Activated gamma-delta T cell (primary cell): ENCODE results near the gene GBP7.
"Not testable (repeated sequence)": the region's sequence is repeated elsewhere in the genome, so short reads cannot be mapped to it uniquely, and the experiment has no call there.

ENCODE experiments used
- DNase-seq: peaks from one replicate; lab custom pipeline; 2025; lab: John Stamatoyannopoulos, UW
- total RNA-seq, 2 donors: gene quantifications; one replicate each; lab custom pipeline; 2026; lab: John Stamatoyannopoulos, UW

The GBP7 gene
- 0 to 0.15 reads per million in 2 donors for total RNA-seq

GRCh38 chr1:89175601-89176256 lies at the start of gene GBP7:
TSS of gene GBP7 (minus strand) at chr1:89176003. CDS start at chr1:89171935, 4,068 bp downstream.
- no peak for DNase-seq

GRCh38 chr1:89221341-89221740 lies 45.5 kb upstream of the GBP7 start:
- no peak for DNase-seq

- not testable (repeated sequence) for DNase-seq
Measured at GRCh38 chr1:89219851-89220250, 44.0 kb upstream of the GBP7 start.

GRCh38 chr1:89218941-89219340 lies 43.1 kb upstream of the GBP7 start:
- not testable (repeated sequence) for DNase-seq

GRCh38 chr1:89213347-89213746 lies 37.5 kb upstream of the GBP7 start:
- no peak for DNase-seq

GRCh38 chr1:89211035-89211634 lies 35.3 kb upstream of the GBP7 start:
- no peak for DNase-seq

- no peak for DNase-seq
Measured at GRCh38 chr1:89206373-89206772, 30.6 kb upstream of the GBP7 start.

GRCh38 chr1:89203166-89203565 lies 27.4 kb upstream of the GBP7 start:
- no peak for DNase-seq

GRCh38 chr1:89201106-89201794 lies 25.4 kb upstream of the GBP7 start:
- no peak for DNase-seq

- no peak for DNase-seq
Measured at GRCh38 chr1:89200663-89201062, 24.9 kb upstream of the GBP7 start.

- DNase-seq, result no peak
Measured at GRCh38 chr1:89199525-89200031, 23.8 kb upstream of the GBP7 start.

- DNase-seq, result peak; percentile 15
Measured at GRCh38 chr1:89198491-89199072, 22.8 kb upstream of the GBP7 start, which contains the start of gene GBP4. TSS of gene GBP4 (minus strand) at chr1:89198942. CDS start at chr1:89198834, 108 bp downstream.

GRCh38 chr1:89198081-89198480 lies 22.3 kb upstream of the GBP7 start:
- DNase-seq, result no peak

GRCh38 chr1:89195476-89195875 lies 19.7 kb upstream of the GBP7 start:
- no peak for DNase-seq

GRCh38 chr1:89191314-89191713 lies 15.5 kb upstream of the GBP7 start:
- DNase-seq, result no peak

GRCh38 chr1:89190017-89190416 lies 14.2 kb upstream of the GBP7 start:
- DNase-seq, result no peak

- DNase-seq, result no peak
Measured at GRCh38 chr1:89179343-89179742, 3.5 kb upstream of the GBP7 start.

GRCh38 chr1:89176971-89177370 lies 1.2 kb upstream of the GBP7 start:
- DNase-seq, result no peak

- no peak for DNase-seq
Measured at GRCh38 chr1:89174491-89174890, 1.3 kb downstream of the GBP7 start.

- no peak for DNase-seq
Measured at GRCh38 chr1:89172468-89173143, 3.2 kb downstream of the GBP7 start.

- DNase-seq, result no peak
Measured at GRCh38 chr1:89171067-89171438, 4.8 kb downstream of the GBP7 start.
